Activated CD4-positive, alpha-beta memory T cell treated with anti-CD3 and anti-CD28 coated beads for 36 hours (primary cell): ENCODE measurements around the gene TMEM267. TPM values are rescaled to one million over a fixed set of nuclear protein-coding genes. Genes with fewer than 3 reads are reported as not detected.
"Not testable (repeated sequence)": the region's sequence is repeated elsewhere in the genome, so short reads cannot be mapped to it uniquely, and the experiment has no call there.

Experiments used
- CTCF ChIA-PET: fragments of 350-600 bp; sonication (Branson Sonifier 250); formaldehyde crosslinking; loops from one replicate; lab custom pipeline; 2021; ENCODE audit warnings: antibody characterized with exemption, inconsistent platforms; lab: Charles Lee
- POLR2A ChIA-PET: fragments of 350-600 bp; sonication (Branson Sonifier 250); formaldehyde crosslinking; loops from one replicate; lab custom pipeline; 2021; ENCODE audit warnings: antibody characterized with exemption; lab: Charles Lee
- DNase-seq: peaks from one replicate; pipeline ENCODE4 v3.0.0-alpha.2; 2020
- H3K27ac Mint-ChIP-seq: one replicate; pipeline ENCODE4 v1.8.0; 2021; ENCODE audit warnings: mixed read lengths
- H3K27me3 Mint-ChIP-seq: one replicate; pipeline ENCODE4 v1.8.0; 2021; ENCODE audit warnings: mixed read lengths
- H3K36me3 Mint-ChIP-seq: one replicate; pipeline ENCODE4 v1.8.0; 2021; ENCODE audit warnings: mixed read lengths
- H3K4me1 Mint-ChIP-seq: one replicate; pipeline ENCODE4 v1.8.0; 2021; ENCODE audit warnings: low read depth, mixed read lengths
- H3K4me3 Mint-ChIP-seq: one replicate; pipeline ENCODE4 v1.8.0; 2021; ENCODE audit warnings: mild to moderate bottlenecking, mixed read lengths
- H3K9me3 Mint-ChIP-seq: one replicate; pipeline ENCODE4 v1.8.0; 2021; ENCODE audit warnings: mixed read lengths
- intact Hi-C: fragments of 100-400 bp; cut with micrococcal nuclease; formaldehyde crosslinking; loops from one replicate; pipeline ENCODE4 v1.15.1; 2023
- total RNA-seq, 2 experiments: library from RNA; stranded (reverse); gene quantifications; one replicate each; pipeline ENCODE4 v1.2.3, GENCODE V29; 2021

TMEM267 gene
- total RNA-seq, 2 experiments from 2014 or later: 17.6 to 19.7 TPM

- CTCF ChIA-PET: no interaction called here
- peaks cover 18% of the 10 kb centered on the region for H3K9me3 Mint-ChIP-seq
- DNase-seq: no peak
- no peak overlapping the region for H3K4me3 Mint-ChIP-seq
- peaks cover 63% of the 10 kb centered on the region for H3K36me3 Mint-ChIP-seq
- no peak overlapping the region for H3K27ac Mint-ChIP-seq
- H3K27me3 Mint-ChIP-seq: no peaks in the 10 kb centered on the region
- POLR2A ChIA-PET: no interaction called here
- H3K4me1 Mint-ChIP-seq: peaks cover 1% of the 10 kb centered on the region
- intact Hi-C loops: no loop called here
Measured at GRCh38 chr5:43456556-43456955, 27.1 kb downstream of the TMEM267 start.

- Mint-ChIP-seq H3K9me3 (peaks cover 64% of the 10 kb centered on the region), H3K36me3 (peaks cover 40% of the 10 kb centered on the region)
- H3K27me3 Mint-ChIP-seq, intact Hi-C loops, CTCF ChIA-PET, H3K27ac Mint-ChIP-seq, DNase-seq, H3K4me1 Mint-ChIP-seq, POLR2A ChIA-PET, H3K4me3 Mint-ChIP-seq: not testable (repeated sequence)
Measured at GRCh38 chr5:43441575-43441974, 42.1 kb downstream of the TMEM267 start.

GRCh38 chr5:43437062-43437660 is 46.5 kb downstream of the TMEM267 start:
- H3K27ac Mint-ChIP-seq: no peak overlapping the region
- POLR2A ChIA-PET: no interaction called here
- H3K27me3 Mint-ChIP-seq: no peaks in the 10 kb centered on the region
- intact Hi-C loops: no loop called here
- peaks cover 10% of the 10 kb centered on the region for H3K36me3 Mint-ChIP-seq
- no peak overlapping the region for H3K4me3 Mint-ChIP-seq
- H3K4me1 Mint-ChIP-seq: no peaks in the 10 kb centered on the region
- DNase-seq: no peak
- peaks cover 43% of the 10 kb centered on the region for H3K9me3 Mint-ChIP-seq
- CTCF ChIA-PET: no interaction called here

- ChIA-PET POLR2A (no interaction called here), CTCF (no interaction called here)
- intact Hi-C loops: no loop called here
- Mint-ChIP-seq H3K27ac (no peak overlapping the region), H3K36me3 (no peaks in the 10 kb centered on the region), H3K9me3 (peaks cover 15% of the 10 kb centered on the region), H3K4me3 (no peak overlapping the region), H3K4me1 (no peaks in the 10 kb centered on the region), H3K27me3 (no peaks in the 10 kb centered on the region)
- DNase-seq: no peak
Measured at GRCh38 chr5:43433382-43433781, 50.3 kb downstream of the TMEM267 start.

GRCh38 chr5:43432486-43433375 is 50.9 kb downstream of the TMEM267 start:
- H3K27me3 Mint-ChIP-seq: no peaks in the 10 kb centered on the region
- CTCF ChIA-PET: no interaction called here
- peaks cover 9% of the 10 kb centered on the region for H3K9me3 Mint-ChIP-seq
- no peak overlapping the region for H3K27ac Mint-ChIP-seq
- POLR2A ChIA-PET: no interaction called here
- H3K4me1 Mint-ChIP-seq: no peaks in the 10 kb centered on the region
- H3K36me3 Mint-ChIP-seq: no peaks in the 10 kb centered on the region
- DNase-seq: no peak
- intact Hi-C loops: no loop called here
- no peak overlapping the region for H3K4me3 Mint-ChIP-seq

GRCh38 chr5:43429706-43430105 is 54.0 kb downstream of the TMEM267 start:
- CTCF ChIA-PET: no interaction called here
- H3K4me1 Mint-ChIP-seq: no peaks in the 10 kb centered on the region

GRCh38 chr5:43429016-43429415 is 54.6 kb downstream of the TMEM267 start:
- ChIA-PET POLR2A (no interaction called here), CTCF (no interaction called here)
- no peaks in the 10 kb centered on the region for H3K9me3 Mint-ChIP-seq
- no peak overlapping the region for H3K4me3 Mint-ChIP-seq
- DNase-seq: no peak
- H3K27me3 Mint-ChIP-seq: no peaks in the 10 kb centered on the region
- H3K36me3 Mint-ChIP-seq: no peaks in the 10 kb centered on the region
- no peaks in the 10 kb centered on the region for H3K4me1 Mint-ChIP-seq
- intact Hi-C loops: no loop called here
- no peak overlapping the region for H3K27ac Mint-ChIP-seq

More at GRCh38 chr5:43429706-43430105, 54.0 kb downstream of the TMEM267 start:
- Mint-ChIP-seq H3K27ac (no peak overlapping the region), H3K27me3 (no peaks in the 10 kb centered on the region), H3K36me3 (no peaks in the 10 kb centered on the region), H3K9me3 (no peaks in the 10 kb centered on the region), H3K4me3 (no peak overlapping the region)
- POLR2A ChIA-PET: no interaction called here
- intact Hi-C loops: no loop called here
- DNase-seq: no peak

GRCh38 chr5:43427306-43427705 is 56.4 kb downstream of the TMEM267 start:
- no peaks in the 10 kb centered on the region for H3K36me3 Mint-ChIP-seq
- DNase-seq: no peak
- POLR2A ChIA-PET: no interaction called here
- H3K27me3 Mint-ChIP-seq: no peaks in the 10 kb centered on the region
- no peak overlapping the region for H3K4me3 Mint-ChIP-seq
- H3K27ac Mint-ChIP-seq: no peak overlapping the region
- no peaks in the 10 kb centered on the region for H3K4me1 Mint-ChIP-seq
- intact Hi-C loops: no loop called here
- CTCF ChIA-PET: no interaction called here
- no peaks in the 10 kb centered on the region for H3K9me3 Mint-ChIP-seq

GRCh38 chr5:43425983-43426382 is 57.7 kb downstream of the TMEM267 start:
- Mint-ChIP-seq H3K4me1 (peaks cover 2% of the 10 kb centered on the region), H3K27me3 (no peaks in the 10 kb centered on the region), H3K4me3 (no peak overlapping the region), H3K36me3 (no peaks in the 10 kb centered on the region), H3K27ac (no peak overlapping the region), H3K9me3 (no peaks in the 10 kb centered on the region)
- CTCF ChIA-PET: no interaction called here
- no peak for DNase-seq
- POLR2A ChIA-PET: no interaction called here
- intact Hi-C loops: no loop called here

GRCh38 chr5:43423086-43423485 is 60.6 kb downstream of the TMEM267 start:
- intact Hi-C loops, H3K36me3 Mint-ChIP-seq, H3K4me3 Mint-ChIP-seq, POLR2A ChIA-PET, H3K27me3 Mint-ChIP-seq, DNase-seq, H3K27ac Mint-ChIP-seq, H3K4me1 Mint-ChIP-seq, H3K9me3 Mint-ChIP-seq, CTCF ChIA-PET: not testable (repeated sequence)

- intact Hi-C loops: no loop called here
- CTCF ChIA-PET: interaction anchor here (0.7 kb wide), 1 partner anchor 32 kb away, joined by 3 read pairs; no protein-coding TSS in a partner anchor
- Mint-ChIP-seq H3K4me3 (no peak overlapping the region), H3K36me3 (no peaks in the 10 kb centered on the region), H3K4me1 (peaks cover 2% of the 10 kb centered on the region), H3K27ac (no peak overlapping the region), H3K9me3 (no peaks in the 10 kb centered on the region), H3K27me3 (no peaks in the 10 kb centered on the region)
- DNase-seq: no peak
- POLR2A ChIA-PET: no interaction called here
Measured at GRCh38 chr5:43422143-43422542, 61.5 kb downstream of the TMEM267 start.

- ChIA-PET POLR2A (no interaction called here), CTCF (interaction anchor here (0.7 kb wide), 1 partner anchor 32 kb away, joined by 3 read pairs; no protein-coding TSS in a partner anchor)
- Mint-ChIP-seq H3K27me3 (no peaks in the 10 kb centered on the region), H3K27ac (no peak overlapping the region), H3K9me3 (no peaks in the 10 kb centered on the region), H3K4me1 (peaks cover 2% of the 10 kb centered on the region), H3K36me3 (no peaks in the 10 kb centered on the region), H3K4me3 (no peak overlapping the region)
- DNase-seq: no peak
- intact Hi-C loops: no loop called here
Measured at GRCh38 chr5:43421450-43422133, 62.1 kb downstream of the TMEM267 start.
